ENCODE results near the gene TRAIP. TPM values are rescaled to one million over a fixed set of nuclear protein-coding genes. Genes with fewer than 3 reads are reported as not detected.
"Not testable (repeated sequence)": the region's sequence is repeated elsewhere in the genome, so short reads cannot be mapped to it uniquely, and the experiment has no call there.

The TRAIP gene
- total and polyA plus RNA-seq, 4 donors = 2.4 to 7.8 (median 6.5) TPM

GRCh38 chr3:49840388-49840787 lies 16.0 kb downstream of the TRAIP start:
- no peak for DNase-seq (ENCODE audit: low read depth in 4 of 6, low spot score in 6 of 6)
- Histone ChIP-seq H3K4me3 (ENCODE audit: low read depth, low read length) (no peak overlapping the region), H3K27me3 (ENCODE audit: control insufficient read depth, insufficient read depth, low read length) (no peaks in the 10 kb centered on the region), H3K4me1 (ENCODE audit: control insufficient read depth, insufficient read depth, low read length) (peaks cover 25% of the 10 kb centered on the region), H3K36me3 (ENCODE audit: control insufficient read depth, insufficient read depth, low read length) (peaks cover 1% of the 10 kb centered on the region), H3K27ac (ENCODE audit: low read depth, low read length) (no peak overlapping the region), H3K9me3 (ENCODE audit: control insufficient read depth, insufficient read depth, low read length) (no peaks in the 10 kb centered on the region)
- 95% methylated on average over 2 of the region's 2 CpGs for WGBS (ENCODE audit: insufficient coverage)

GRCh38 chr3:49839193-49839809 lies 17.1 kb downstream of the TRAIP start:
- H3K27ac ChIP-seq (ENCODE audit: low read depth, low read length) = no peak overlapping the region
- H3K4me3 ChIP-seq (ENCODE audit: low read depth, low read length) = no peak overlapping the region
- 21% methylated on average over 2 of the region's 6 CpGs for WGBS (ENCODE audit: insufficient coverage)
- H3K4me1 ChIP-seq (ENCODE audit: control insufficient read depth, insufficient read depth, low read length) = peaks cover 25% of the 10 kb centered on the region
- DNase-seq (ENCODE audit: low read depth in 4 of 6, low spot score in 6 of 6) = peak; percentile 35 to 94 (median 70)
- no peaks in the 10 kb centered on the region for H3K27me3 ChIP-seq (ENCODE audit: control insufficient read depth, insufficient read depth, low read length)
- H3K9me3 ChIP-seq (ENCODE audit: control insufficient read depth, insufficient read depth, low read length) = no peaks in the 10 kb centered on the region
- H3K36me3 ChIP-seq (ENCODE audit: control insufficient read depth, insufficient read depth, low read length) = no peaks in the 10 kb centered on the region

GRCh38 chr3:49831341-49831740 lies 25.0 kb downstream of the TRAIP start:
- Histone ChIP-seq H3K36me3 (ENCODE audit: control insufficient read depth, insufficient read depth, low read length) (peaks cover 21% of the 10 kb centered on the region), H3K27me3 (ENCODE audit: control insufficient read depth, insufficient read depth, low read length) (no peaks in the 10 kb centered on the region), H3K4me3 (ENCODE audit: low read depth, low read length) (no peak overlapping the region), H3K27ac (ENCODE audit: low read depth, low read length) (no peak overlapping the region), H3K4me1 (ENCODE audit: control insufficient read depth, insufficient read depth, low read length) (no peaks in the 10 kb centered on the region), H3K9me3 (ENCODE audit: control insufficient read depth, insufficient read depth, low read length) (no peaks in the 10 kb centered on the region)
- DNase-seq (ENCODE audit: low read depth in 4 of 6, low spot score in 6 of 6) = no peak
- WGBS (ENCODE audit: insufficient coverage) = 86% methylated on average over 1 of the region's 3 CpGs

GRCh38 chr3:49826016-49826415 lies 30.3 kb downstream of the TRAIP start:
- Histone ChIP-seq H3K27me3 (ENCODE audit: control insufficient read depth, insufficient read depth, low read length) (no peaks in the 10 kb centered on the region), H3K4me1 (ENCODE audit: control insufficient read depth, insufficient read depth, low read length) (no peaks in the 10 kb centered on the region), H3K4me3 (ENCODE audit: low read depth, low read length) (no peak overlapping the region), H3K36me3 (ENCODE audit: control insufficient read depth, insufficient read depth, low read length) (peaks cover 12% of the 10 kb centered on the region), H3K9me3 (ENCODE audit: control insufficient read depth, insufficient read depth, low read length) (no peaks in the 10 kb centered on the region), H3K27ac (ENCODE audit: low read depth, low read length) (peak overlapping the region; percentile 72)
- 54% methylated on average over 4 of the region's 6 CpGs for WGBS (ENCODE audit: insufficient coverage)
- DNase-seq (ENCODE audit: low read depth in 4 of 6, low spot score in 6 of 6) = no peak

GRCh38 chr3:49823131-49823530 lies 33.2 kb downstream of the TRAIP start:
- not testable (repeated sequence) for H3K36me3 ChIP-seq (ENCODE audit: control insufficient read depth, insufficient read depth, low read length); H3K4me3 ChIP-seq (ENCODE audit: low read depth, low read length); DNase-seq (ENCODE audit: low read depth in 4 of 6, low spot score in 6 of 6); H3K9me3 ChIP-seq (ENCODE audit: control insufficient read depth, insufficient read depth, low read length); H3K27me3 ChIP-seq (ENCODE audit: control insufficient read depth, insufficient read depth, low read length); H3K4me1 ChIP-seq (ENCODE audit: control insufficient read depth, insufficient read depth, low read length); H3K27ac ChIP-seq (ENCODE audit: low read depth, low read length)
- 60% methylated on average over 1 of the region's 3 CpGs for WGBS (ENCODE audit: insufficient coverage)

- Histone ChIP-seq H3K9me3 (ENCODE audit: control insufficient read depth, insufficient read depth, low read length) (no peaks in the 10 kb centered on the region), H3K36me3 (ENCODE audit: control insufficient read depth, insufficient read depth, low read length) (peaks cover 16% of the 10 kb centered on the region), H3K27me3 (ENCODE audit: control insufficient read depth, insufficient read depth, low read length) (no peaks in the 10 kb centered on the region), H3K4me3 (ENCODE audit: low read depth, low read length) (peak within 1 kb of the TSS; percentile 45), H3K27ac (ENCODE audit: low read depth, low read length) (peak within 1 kb of the TSS; percentile 74), H3K4me1 (ENCODE audit: control insufficient read depth, insufficient read depth, low read length) (peaks cover 16% of the 10 kb centered on the region)
- peak in 3 of 6 donors; percentile 41 to 81 (median 64) for DNase-seq (ENCODE audit: low read depth in 4 of 6, low spot score in 6 of 6)
- WGBS (ENCODE audit: insufficient coverage) = 52% methylated on average over 7 of the region's 9 CpGs
These were observed 42.7 kb downstream of the TRAIP start, which contains the start of gene UBA7 for GRCh38 chr3:49813497-49814174. TSS of gene UBA7 (minus strand) at chr3:49813953. CDS start at chr3:49813787, 166 bp downstream.

GRCh38 chr3:49812916-49813496 lies 43.4 kb downstream of the TRAIP start:
- Histone ChIP-seq H3K4me1 (ENCODE audit: control insufficient read depth, insufficient read depth, low read length) (peaks cover 18% of the 10 kb centered on the region), H3K4me3 (ENCODE audit: low read depth, low read length) (peak overlapping the region; percentile 45), H3K27ac (ENCODE audit: low read depth, low read length) (peak overlapping the region; percentile 74), H3K36me3 (ENCODE audit: control insufficient read depth, insufficient read depth, low read length) (peaks cover 16% of the 10 kb centered on the region), H3K27me3 (ENCODE audit: control insufficient read depth, insufficient read depth, low read length) (no peaks in the 10 kb centered on the region), H3K9me3 (ENCODE audit: control insufficient read depth, insufficient read depth, low read length) (no peaks in the 10 kb centered on the region)
- 72% methylated on average over 7 of the region's 9 CpGs for whole genome bisulfite sequencing (ENCODE audit: insufficient coverage)
- no peak for DNase-seq (ENCODE audit: low read depth in 4 of 6, low spot score in 6 of 6)

- Histone ChIP-seq H3K27me3 (ENCODE audit: control insufficient read depth, insufficient read depth, low read length) (no peaks in the 10 kb centered on the region), H3K4me1 (ENCODE audit: control insufficient read depth, insufficient read depth, low read length) (peaks cover 57% of the 10 kb centered on the region), H3K27ac (ENCODE audit: low read depth, low read length) (peak overlapping the region; percentile 89), H3K4me3 (ENCODE audit: low read depth, low read length) (no peak overlapping the region), H3K36me3 (ENCODE audit: control insufficient read depth, insufficient read depth, low read length) (peaks cover 30% of the 10 kb centered on the region), H3K9me3 (ENCODE audit: control insufficient read depth, insufficient read depth, low read length) (no peaks in the 10 kb centered on the region)
- 78% methylated on average over 8 of the region's 13 CpGs for WGBS (ENCODE audit: insufficient coverage)
- DNase-seq (ENCODE audit: low read depth in 4 of 6, low spot score in 6 of 6) = no peak
These were observed 48.8 kb downstream of the TRAIP start for GRCh38 chr3:49807431-49808114.

- whole genome bisulfite sequencing (ENCODE audit: insufficient coverage) = 92% methylated on average over 1 of the region's 2 CpGs
- DNase-seq (ENCODE audit: low read depth in 4 of 6, low spot score in 6 of 6) = no peak
- peak overlapping the region; percentile 89 for H3K27ac ChIP-seq (ENCODE audit: low read depth, low read length)
- H3K4me1 ChIP-seq (ENCODE audit: control insufficient read depth, insufficient read depth, low read length) = peaks cover 56% of the 10 kb centered on the region
- H3K36me3 ChIP-seq (ENCODE audit: control insufficient read depth, insufficient read depth, low read length) = peaks cover 30% of the 10 kb centered on the region
- H3K9me3 ChIP-seq (ENCODE audit: control insufficient read depth, insufficient read depth, low read length) = no peaks in the 10 kb centered on the region
- H3K4me3 ChIP-seq (ENCODE audit: low read depth, low read length) = no peak overlapping the region
- no peaks in the 10 kb centered on the region for H3K27me3 ChIP-seq (ENCODE audit: control insufficient read depth, insufficient read depth, low read length)
These were observed 49.5 kb downstream of the TRAIP start for GRCh38 chr3:49806850-49807249.
